Astrocyte of the hippocampus (primary cell): ENCODE results near the gene AP1S3.
"Not testable (repeated sequence)": the region's sequence is repeated elsewhere in the genome, so short reads cannot be mapped to it uniquely, and the experiment has no call there.

Experiments
- DNase-seq: peaks from one replicate; pipeline ENCODE4 v3.0.0; 2011; ENCODE audit warnings: low read depth, low spot score

Gene AP1S3

GRCh38 chr2:223837287-223838061 lies at the start of gene AP1S3:
TSS of gene AP1S3 (minus strand) at chr2:223837582. CDS start at chr2:223837450, 132 bp downstream.
- DNase-seq: peak; percentile 82

DNA sequence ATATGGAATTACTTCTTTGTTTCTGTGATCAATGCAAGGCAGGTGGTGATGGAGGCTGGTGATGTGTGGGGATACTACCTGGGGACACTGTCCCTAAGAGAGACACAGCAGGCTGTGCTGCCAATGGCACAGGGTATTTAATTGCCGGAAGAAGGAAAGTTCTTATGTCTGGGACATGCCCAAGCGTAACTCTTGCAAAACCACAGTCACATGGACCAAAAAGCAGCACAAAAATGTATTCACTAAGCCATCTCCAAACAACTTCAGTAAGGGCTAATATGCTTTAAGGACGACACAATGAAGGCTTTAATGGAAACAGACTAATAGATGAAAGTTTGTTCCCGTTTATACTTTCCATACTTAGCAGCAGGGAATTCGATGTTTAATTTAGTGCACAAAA lies 49.7 kb upstream of the AP1S3 start:
- peak; percentile 66 for DNase-seq

DNA sequence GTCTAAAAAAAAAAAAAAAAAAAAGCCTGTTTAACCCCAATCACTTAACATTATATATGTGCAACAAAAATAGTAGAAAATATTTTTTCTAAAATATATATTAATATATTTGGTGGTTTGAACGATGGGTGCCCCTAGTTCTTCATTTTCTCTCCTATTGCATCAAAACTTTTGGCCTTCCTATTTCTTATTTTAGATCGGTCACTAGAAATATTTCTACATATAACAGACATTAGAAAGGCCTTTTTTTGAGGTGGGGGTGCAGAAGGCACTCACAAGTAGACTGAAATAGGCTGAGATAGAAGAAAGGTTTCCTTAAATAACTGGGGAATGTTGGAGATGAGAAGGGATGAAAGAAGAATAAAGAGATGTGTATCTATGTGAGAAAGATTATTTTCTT lies 49.3 kb upstream of the AP1S3 start:
- DNase-seq: no peak

- DNase-seq: no peak
These were observed 47.0 kb upstream of the AP1S3 start for GRCh38 chr2:223884399-223884798.

DNA sequence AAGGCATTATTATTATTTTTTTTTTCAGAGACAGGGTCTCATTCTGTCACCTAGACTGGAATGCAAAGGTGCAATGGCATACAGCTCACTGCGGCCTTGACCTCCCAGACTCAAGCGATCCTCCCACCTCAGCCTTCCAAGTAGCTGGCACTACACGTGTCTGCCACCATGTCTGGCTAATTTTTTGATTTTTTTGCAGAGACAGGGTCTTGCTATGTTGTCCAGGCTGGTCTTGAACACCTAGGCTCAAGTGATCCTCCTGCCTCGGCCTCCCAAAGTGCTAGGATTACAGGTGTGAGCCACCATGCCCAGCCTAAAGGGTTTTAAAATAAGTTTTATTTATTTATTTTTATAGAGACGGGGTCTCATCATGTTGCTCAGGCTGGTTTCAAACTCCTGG lies 45.3 kb upstream of the AP1S3 start:
- DNase-seq: no peak

- DNase-seq: no peak
These were observed 43.4 kb upstream of the AP1S3 start for GRCh38 chr2:223880796-223881195.

- no peak for DNase-seq
These were observed 40.5 kb upstream of the AP1S3 start for GRCh38 chr2:223877721-223878410.

- no peak for DNase-seq
These were observed 36.3 kb upstream of the AP1S3 start for GRCh38 chr2:223873672-223874071.

DNA sequence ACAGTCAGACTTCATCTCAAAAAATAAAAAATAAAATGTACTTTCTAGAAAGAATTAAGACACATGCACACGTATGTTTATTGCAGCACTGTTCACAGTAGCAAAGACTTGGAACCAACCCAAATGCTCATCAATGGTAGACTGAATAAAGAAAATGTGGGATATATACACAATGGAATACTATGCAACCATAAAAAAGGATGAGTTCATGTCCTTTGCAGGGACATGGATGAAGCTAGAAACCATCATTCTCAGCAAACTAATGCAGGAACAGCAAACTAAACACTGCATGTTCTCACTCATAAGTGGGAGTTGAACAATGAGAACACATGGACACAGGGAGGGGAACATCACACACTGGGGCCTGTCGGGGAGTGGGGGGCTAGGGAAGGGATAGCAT lies 35.4 kb upstream of the AP1S3 start:
- DNase-seq: not testable (repeated sequence)

GRCh38 chr2:223871661-223872060 lies 34.3 kb upstream of the AP1S3 start:
- not testable (repeated sequence) for DNase-seq

DNA sequence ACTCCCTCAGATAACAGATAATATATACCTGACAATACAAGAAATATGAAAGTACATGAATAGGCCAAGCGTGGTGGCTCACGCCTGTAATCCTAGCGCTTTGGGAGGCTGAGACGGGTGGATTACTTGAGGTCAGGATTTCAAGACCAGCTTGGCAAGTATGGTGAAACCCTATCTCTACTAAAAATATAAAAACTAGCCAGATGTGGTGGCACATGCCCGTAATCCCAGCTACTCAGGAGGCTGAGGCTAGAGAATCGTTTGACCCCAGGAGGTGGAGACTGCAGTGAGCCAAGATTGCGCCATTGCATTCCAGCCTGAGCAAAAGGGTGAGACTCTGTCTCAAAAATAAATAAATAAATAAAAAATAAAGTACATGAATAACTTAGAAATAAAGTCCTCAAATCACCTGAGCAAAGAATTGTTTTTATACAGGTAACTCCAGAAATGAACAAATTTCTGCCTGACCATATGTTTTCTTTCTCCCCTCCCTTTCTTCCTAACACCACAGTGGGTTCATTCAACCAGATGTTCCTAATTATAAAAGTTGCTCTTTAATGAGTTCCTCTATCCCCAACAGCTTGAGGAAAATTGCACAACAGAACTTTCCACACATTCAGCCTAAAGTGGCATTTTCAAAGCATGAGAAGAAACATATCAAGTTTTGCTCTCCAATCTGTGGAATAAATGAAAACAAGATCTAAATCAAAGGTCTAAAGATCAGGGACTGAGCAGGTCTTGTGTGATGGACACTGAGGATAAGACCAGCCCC lies 33.6 kb upstream of the AP1S3 start:
- no peak for DNase-seq

GRCh38 chr2:223868005-223868404 lies 30.6 kb upstream of the AP1S3 start:
- no peak for DNase-seq

GRCh38 chr2:223865907-223866508 lies 28.6 kb upstream of the AP1S3 start:
- peak; percentile 43 for DNase-seq

GRCh38 chr2:223865124-223865523 lies 27.7 kb upstream of the AP1S3 start:
- no peak for DNase-seq

GRCh38 chr2:223863491-223863890 lies 26.1 kb upstream of the AP1S3 start:
- DNase-seq: no peak

DNA sequence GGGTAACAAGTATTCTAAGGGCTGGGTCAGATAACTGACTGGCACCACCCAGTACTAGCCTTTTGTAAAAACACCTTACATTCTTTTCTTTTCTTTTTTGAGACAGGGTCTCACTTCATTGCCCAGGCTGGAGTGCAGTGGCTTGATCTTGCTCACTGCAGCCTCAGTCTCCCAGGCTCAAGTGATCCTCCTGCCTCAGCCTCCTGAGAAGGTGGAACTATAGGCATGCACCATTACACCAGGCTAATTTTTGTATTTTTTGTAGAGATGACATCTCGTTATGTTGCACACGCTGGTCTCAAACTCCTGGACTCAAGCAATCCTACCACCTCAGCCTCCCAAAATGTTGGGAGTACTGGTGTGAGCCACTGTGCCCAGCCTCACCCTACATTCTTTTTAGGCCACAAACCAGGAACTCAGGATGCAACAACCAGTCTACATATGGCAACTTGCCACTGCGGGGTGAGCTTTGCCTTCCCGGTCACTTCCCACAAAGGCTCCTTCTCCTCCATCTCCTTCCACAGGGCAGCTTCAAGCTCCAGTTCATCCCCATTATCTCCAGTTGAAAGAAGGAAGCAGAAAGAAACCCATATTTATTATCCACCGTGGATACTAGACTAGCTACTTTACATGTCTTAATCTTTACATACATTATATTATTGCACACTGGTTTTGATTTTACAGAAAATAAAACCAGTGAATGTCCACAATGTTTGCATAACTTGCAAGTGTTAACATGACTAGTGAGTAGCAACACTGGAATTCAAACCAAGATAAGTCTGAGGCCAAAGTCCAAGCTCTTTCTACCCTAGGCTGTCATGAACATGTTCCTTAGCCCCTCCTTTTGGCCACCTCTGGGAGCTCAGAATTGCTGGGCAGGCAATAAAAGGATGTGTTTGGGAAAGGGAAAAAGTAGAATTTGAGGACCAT lies 23.7 kb upstream of the AP1S3 start:
- peak; percentile 84 for DNase-seq

- no peak for DNase-seq
These were observed 21.7 kb upstream of the AP1S3 start for GRCh38 chr2:223859070-223859469.

- DNase-seq: no peak
These were observed 19.2 kb upstream of the AP1S3 start for GRCh38 chr2:223856584-223856983.

DNA sequence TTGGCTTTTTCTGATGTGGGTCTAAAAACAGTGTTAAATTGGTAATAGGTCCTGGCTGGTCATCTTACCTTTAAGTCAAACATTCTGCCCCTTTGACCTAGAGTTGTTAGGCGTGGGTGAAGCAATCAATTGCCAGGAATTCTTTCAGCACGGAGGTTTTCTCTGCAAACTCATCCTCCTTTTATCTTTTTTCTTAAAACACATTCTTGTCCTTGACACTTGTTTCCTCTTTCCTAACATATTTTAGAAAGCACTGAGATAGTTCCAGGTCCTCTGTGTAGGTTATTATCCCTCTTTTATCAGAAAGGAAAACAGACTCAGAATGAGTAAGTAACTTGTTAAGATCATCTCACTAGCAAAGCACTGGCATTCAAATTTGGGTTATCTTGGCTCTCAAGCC lies 18.6 kb upstream of the AP1S3 start:
- no peak for DNase-seq

- DNase-seq: no peak
These were observed 18.0 kb upstream of the AP1S3 start for GRCh38 chr2:223855426-223855825.

GRCh38 chr2:223854741-223855140 lies 17.4 kb upstream of the AP1S3 start:
- DNase-seq: no peak
